Stimulated activated CD8-positive, alpha-beta memory T cell treated with anti-CD3 and anti-CD28 coated beads, Interleukin-4, amount 100 ng/mL, for 4 hours (primary cell): ENCODE measurements around the gene GRIA1.
"Not testable (repeated sequence)": the region's sequence is repeated elsewhere in the genome, so short reads cannot be mapped to it uniquely, and the experiment has no call there.

Experiments
- DNase-seq, 2 donors: peaks; one replicate each; pipeline ENCODE4 v3.0.0-alpha.2; 2020; ENCODE audit warnings: low read depth in 2 of 2, low spot score in 1 of 2

GRIA1 gene

DNA sequence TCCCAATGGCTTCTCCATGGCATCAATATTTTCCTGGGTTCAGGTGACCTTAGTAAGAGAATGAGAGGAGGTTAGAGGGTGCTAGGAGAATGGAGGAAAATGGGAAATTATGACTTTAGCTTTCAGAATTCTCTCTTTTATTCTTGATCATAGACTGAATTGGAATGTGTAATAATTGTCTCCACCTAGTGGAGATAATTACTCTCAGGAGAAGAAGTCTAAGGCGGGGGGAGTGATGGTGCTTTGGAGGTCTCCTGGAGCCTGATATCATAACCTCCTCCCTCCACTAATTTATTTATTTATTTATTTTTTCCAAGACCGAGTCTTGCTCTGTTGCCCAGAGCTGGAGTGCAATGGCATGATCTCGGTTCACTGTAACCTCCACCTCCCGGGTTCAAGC lies 221.3 kb downstream of the GRIA1 start:
- no peak for DNase-seq

DNA sequence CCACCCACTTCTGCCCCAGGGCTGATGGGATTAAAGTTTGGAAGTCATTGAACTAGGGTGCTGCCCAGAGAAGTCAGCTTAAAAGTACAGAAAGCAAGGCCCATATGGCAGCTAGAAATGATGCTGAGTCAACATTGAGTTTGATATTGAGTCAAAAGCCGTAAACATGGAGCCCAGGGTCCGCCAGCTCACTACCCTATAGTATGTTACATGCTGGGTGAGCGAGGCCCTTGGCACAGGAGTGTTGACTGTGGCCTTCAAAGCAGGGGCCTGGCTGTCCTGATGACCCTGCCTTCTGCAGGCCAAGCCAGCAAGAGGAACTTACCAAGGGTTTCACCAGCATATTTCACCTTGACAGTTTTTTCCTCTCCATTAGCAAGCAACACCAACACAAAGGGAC lies 222.5 kb downstream of the GRIA1 start:
- no peak for DNase-seq

DNA sequence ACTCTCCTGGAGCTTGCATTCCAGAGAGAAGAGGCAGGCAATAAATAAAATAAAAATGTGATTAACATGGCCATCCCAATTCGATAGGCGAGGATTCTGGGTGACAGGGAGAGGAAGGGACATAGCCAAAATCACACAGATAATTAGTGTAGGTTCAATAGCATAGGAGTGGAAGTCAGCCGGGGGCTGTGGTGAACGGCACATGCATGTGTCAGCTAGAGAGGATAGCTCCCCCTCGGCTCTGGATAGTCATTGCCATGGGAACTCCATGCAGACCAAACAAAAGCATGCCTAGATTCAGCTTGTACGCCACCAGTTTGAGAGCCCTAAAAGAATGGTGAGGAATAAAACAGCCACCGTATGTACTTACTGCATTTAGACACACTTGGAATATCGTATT lies 223.5 kb downstream of the GRIA1 start:
- DNase-seq = no peak

DNA sequence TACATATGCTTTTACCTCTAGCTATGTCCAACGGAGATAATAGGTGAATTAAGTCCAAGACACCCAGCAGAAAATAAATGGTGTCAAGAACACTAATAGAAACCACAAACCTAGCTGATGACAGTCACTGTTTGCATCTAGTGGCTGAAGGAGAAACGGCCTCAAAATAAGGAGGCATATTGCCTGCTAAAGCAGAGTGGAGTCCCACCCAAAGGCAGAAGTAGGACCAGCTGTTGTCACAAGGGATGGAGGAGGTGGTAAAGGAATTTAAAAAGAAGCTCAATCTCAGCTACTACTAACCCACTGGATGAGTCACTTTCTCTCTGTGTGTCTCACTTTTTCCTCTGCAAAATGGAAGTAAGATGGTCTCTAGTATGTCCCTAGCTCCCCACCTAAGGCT lies 224.3 kb downstream of the GRIA1 start:
- DNase-seq = no peak

DNA sequence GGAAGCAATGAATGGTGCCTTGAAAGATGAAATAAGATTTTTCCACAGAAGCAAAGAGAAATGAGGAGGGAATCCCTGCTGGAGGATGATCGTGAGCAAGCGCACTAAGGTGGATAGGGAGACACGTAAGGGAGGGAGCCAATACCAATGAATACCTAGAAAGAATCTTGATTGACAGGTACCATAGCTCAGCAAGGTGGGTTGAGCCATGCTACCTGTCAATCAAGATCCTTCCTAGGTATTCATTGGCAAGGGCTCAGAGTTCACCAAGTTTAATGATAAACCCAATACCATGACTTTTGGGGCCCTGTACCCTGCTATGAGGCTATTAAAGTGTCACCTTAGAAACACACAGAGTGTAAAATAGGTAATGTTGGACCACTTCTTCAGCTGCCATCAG lies 226.8 kb downstream of the GRIA1 start:
- DNase-seq = no peak

DNA sequence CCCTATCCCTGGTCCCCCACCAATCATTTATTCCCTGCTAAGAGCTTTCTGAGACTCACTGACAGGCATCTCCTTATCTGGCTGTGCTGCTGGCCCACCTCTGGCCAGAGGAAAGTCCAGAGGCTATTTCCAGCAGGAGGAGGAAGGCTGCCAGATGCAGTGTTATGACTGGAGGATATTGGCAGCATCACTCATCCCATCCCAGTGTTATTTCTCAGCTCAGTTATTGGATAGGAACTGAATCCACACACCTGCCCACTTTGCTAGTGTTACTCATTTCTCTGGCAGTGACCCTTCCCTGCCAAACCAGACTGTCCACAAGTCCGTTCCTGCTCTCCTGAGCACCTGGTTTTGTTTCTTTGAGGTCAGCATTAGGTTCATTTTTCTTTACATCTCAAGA lies 228.2 kb downstream of the GRIA1 start:
- no peak for DNase-seq

DNA sequence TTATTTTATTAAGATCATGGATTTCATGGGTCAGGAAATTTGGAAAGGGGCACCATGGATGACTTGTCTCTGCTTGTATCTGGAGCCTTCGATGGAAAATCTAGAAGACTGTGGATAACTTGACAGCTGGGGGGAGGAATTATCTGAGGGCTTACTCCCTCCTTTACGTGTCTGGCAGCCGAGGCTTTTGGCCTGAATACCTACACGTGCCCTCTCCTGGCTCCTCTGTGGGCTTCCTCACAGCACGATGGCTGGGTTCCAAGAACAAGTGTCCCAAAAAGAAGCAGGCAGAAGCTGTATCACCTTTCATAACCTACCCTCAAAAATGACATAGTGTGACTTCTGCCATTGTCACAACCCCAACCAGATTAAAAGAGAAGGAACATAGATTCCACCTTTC lies 228.9 kb downstream of the GRIA1 start:
- no peak for DNase-seq

DNA sequence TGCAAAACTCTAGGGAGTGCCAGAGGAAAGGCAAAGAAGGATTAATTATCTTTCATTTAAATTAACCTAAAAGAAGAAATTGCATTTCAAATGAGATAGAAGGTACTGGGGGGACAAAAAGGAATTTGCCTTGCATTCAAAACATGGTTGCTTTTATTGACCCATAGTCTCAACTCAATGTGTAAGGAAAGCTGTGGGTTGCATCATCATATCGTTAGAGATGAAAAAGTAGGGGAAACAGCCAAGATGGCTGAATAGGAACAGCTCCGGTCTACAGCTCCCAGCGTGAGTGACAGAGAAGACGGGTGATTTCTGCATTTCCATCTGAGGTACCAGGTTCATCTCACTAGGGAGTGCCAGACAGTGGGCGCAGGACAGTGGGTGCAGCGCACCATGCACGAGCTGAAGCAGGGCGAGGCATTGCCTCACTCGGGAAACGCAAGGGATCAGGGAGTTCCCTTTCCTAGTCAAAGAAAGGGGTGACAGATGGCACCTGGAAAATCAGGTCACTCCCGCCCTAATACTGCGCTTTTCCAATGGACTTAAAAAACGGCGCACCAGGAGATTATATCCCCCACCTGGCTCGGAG lies 232.6 kb downstream of the GRIA1 start:
- DNase-seq = not testable (repeated sequence)

DNA sequence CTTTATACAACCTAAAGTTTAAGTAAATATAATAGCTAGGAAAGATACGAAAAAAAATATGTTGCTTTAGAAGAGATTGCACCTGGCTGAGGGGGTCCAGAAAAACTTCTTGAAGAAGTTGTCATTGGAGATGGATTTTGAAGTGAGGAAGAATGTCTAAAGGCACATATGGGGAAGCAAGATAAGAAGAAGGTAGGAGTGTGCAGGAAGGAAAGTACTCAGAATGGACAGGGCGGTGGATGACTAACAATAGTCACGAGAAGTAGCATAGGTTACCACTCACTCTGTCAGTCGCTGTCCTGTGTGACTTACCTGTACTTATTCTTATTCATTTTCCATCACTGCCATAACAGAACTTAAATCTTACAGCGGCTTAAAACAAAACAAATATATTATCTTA lies 251.6 kb downstream of the GRIA1 start:
- no peak for DNase-seq

DNA sequence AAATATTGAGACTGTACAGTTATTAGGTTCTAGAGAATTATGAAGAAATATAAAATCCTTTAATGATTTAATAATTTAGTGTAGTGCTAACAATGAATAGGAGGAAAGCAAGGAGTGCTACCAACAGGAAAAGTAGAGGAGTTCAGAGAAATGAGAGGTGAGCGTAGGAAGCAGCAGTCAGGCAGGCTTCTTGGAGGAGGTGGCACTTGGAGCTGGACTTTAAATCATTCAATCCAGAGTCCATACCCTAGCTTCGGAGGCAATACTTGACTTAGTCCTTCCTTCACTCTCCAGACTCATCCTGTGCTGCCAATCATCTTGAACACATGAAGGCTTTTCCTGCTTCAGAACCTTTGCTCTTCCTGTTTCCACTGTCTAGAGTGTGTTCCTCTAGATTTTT lies 254.3 kb downstream of the GRIA1 start:
- DNase-seq = no peak

DNA sequence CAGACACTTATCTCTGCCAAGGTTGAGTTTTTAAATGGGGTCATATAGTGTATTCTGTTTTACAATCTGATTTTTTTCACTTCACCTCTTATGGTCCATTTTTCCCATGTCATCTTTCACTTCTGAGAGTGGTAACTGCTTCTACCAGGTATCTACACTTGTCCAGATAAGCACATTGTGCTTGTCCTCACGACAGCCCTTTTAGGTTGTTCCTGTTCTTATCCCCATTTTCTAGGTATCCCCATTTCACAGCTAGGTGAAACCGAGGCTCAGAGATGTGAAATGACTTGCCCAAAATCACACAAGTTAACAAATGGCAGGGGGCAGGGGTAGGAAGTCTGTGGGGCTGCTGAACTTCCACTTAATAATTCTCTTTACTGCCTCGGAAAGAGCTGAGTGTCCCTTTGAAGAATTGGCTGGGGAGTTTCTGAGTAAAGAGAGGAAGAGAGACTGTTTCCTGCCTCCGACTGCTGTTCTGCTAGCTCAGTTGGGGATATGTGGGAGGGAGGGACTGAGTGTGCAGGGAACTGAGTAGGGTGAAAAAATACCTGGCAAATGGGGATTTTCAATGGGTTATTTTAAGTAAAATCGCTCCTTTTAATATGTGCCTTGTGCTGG lies 255.4 kb downstream of the GRIA1 start:
- DNase-seq = no peak

DNA sequence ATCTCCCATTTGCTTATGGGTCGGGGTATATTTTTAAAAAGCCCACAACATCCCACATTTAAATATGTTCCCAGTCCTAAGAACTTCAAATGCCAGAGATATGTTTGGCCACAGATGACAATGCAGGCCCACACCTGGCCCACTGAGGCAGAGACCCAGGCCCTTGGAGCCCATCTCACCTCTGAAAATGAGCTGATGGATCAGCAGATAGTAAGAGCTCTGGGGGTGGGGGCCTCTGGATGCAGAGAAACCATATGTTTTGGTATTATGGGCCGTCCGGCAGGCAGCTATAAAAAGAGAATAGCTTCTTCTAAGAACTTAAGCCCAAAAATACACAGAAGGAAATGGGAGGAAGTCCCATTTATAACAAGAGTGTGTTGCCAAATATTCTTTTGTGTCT lies 256.0 kb downstream of the GRIA1 start:
- DNase-seq = no peak

DNA sequence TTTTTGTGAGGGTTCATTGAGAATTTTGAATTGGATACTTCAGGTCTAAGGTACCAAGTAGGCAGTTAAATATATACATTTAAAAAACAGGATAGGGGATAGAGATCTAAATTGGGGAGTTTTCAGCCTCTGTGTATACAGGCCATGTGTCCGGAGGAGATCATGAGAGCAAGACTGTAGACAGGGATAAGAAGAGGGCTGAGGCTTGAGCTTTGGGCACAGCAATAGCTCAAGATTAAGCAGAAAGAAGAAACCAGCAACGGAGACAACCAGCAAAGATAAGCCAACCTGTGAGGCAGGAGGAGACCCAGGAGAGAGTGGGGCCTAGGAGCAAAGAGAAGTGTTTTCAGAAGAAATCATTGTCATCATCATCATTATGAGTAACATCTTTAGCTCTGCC lies 258.4 kb downstream of the GRIA1 start:
- no peak for DNase-seq

DNA sequence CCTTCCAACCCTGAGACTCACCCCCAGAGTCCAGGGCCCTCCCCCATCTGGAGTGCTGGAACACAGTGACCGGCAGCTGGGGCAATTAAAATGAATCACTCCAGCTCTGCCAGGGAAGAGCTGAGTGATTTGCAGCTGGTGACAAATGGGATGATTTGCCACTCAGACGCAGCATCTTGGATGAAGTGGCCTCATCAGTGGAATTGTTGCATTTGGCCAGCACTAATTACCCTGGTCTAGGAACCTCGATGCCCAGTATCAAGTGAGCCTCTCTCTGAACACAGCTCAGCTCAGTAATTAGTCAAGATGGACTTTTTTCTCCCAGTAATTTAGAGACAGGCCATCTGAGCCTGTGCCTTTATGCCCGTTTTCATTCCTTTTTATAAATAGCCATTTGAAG lies 259.5 kb downstream of the GRIA1 start:
- DNase-seq = no peak

DNA sequence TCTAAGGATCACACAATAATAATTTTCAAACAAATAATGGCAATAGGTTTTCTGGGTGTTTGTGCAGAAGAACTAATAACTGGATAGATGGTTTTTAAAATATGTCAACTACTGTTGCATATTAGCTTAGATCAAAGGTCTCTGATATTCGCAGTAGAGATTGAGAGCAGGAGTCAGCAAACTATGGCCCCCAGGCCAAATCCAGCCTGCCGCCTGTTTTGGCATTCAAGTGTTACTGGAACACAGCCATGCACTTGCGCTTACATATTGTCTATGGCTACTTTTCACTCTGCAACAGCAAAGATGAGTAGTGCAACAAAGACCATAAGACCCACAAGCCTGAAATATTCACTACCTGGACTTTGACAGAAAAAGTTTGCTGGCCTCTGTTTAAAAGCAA lies 260.8 kb downstream of the GRIA1 start:
- DNase-seq = no peak

DNA sequence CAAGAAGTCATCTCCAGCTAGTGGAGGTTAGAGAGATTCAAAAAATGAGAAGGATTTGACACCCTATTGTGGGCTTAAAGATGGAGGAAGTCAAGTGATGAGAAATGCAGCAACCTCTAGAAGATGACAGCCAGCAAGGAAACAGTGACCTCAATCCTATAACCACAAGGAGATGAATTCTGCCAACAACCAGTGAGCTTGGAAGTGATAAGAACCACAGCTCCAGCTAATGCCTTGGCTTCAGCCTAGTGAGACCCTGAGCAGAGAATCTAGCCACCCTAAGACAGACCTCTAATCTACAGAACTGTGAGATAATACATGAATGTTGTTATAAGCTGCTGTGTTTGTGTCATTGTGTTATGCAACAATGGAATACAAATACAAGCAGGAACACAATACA lies 262.4 kb downstream of the GRIA1 start:
- no peak for DNase-seq

DNA sequence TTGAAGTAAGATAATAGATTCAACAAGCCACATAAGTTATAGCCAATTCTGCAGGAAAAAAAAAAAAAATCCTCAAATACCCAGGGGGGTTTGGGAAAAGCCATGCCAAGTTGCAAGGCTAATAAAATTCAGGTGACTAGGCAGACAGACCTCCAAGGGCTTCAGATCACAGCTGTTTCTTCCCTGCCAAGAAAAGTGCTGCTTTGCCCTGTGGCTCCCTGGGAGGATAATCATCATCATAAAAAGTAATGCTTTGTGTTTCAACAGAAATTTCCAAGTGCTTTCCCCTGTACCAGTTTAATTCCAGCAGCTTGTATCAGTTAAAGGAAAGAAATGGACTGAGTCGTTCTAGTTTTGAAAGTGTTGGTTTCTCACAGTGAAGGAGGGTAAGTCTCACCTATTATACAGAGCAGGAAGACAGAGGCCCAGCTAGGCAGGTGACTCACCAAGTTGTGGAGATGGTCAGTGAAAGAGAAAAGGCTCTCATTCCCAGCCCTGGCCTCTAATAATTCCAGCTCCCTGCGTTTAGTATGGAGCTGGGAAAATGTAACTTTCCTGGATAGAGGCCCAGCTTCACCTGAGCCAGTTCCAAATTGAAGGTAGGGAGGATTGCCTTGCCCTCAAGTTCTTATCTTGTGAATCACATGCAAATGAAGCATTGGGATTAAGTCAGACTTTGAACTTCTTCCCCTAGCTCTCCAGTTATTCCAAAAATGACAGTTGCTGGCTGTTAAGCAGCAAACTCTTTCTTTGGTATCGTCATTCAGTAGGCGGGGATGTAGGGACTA lies 263.4 kb downstream of the GRIA1 start:
- no peak for DNase-seq

DNA sequence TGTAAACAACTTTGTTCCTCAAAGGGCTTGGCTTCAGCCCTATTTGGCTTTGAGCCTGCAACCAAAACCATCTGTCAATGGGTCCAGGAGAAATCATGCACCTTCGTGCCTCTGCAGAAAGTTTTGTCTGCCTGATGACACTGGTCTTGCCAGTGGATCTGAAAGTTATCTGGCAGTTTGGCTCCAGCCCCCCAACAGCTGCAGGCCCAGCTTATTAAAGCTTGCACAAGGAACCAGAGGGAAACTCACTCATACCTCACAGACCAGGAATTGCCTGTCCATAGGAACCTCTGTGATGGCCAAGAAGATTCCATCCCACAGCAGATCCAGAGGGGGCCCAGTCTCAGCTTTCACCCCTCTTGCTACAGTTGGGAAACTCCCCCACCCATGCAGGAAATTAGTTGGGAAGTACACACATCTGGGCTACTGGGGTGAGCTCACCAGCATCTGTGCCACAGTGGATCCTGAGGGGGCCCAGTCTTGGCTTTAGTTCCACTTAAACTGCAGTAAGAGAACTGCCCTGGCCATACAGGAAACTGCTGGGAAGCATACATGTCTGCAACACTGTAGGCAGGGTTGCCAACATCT lies 265.5 kb downstream of the GRIA1 start:
- DNase-seq = no peak

DNA sequence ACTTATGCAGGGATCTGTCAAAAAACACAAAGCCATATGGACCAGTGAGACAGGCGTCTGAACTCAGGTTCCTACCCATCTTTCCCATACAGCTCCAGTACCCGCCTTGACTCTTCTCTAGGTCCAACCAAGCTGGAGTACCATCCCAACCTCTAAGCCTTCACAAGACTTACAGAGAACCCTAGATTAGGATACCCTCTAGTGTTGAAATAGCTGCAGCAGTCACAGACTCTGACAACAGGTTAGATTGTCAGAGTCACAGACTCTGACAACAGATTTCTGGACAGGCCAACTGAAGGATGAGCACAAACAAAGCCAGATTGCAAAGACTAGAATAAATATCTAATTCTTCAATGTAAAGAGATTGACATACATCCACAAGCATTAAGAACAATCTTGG lies 266.1 kb downstream of the GRIA1 start:
- DNase-seq = no peak

DNA sequence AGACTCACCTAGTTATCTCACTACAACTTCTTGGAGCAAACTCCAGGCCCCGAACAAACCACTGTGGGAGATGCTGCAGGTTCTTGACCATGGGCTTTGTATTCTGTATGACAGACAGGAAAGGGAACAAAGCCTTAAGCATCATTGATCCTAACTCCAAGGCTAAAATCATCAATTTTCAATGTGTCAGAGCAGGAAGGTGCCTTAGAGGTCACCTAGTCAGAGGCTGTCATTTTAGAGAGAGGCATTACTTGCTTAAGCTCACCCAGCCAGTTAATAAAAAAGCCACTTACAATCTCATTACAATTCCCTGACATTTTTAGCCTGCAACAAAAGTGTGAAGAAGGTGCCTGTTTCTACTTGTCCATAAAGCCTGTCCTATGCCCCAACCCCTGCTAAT lies 275.5 kb downstream of the GRIA1 start:
- no peak for DNase-seq

DNA sequence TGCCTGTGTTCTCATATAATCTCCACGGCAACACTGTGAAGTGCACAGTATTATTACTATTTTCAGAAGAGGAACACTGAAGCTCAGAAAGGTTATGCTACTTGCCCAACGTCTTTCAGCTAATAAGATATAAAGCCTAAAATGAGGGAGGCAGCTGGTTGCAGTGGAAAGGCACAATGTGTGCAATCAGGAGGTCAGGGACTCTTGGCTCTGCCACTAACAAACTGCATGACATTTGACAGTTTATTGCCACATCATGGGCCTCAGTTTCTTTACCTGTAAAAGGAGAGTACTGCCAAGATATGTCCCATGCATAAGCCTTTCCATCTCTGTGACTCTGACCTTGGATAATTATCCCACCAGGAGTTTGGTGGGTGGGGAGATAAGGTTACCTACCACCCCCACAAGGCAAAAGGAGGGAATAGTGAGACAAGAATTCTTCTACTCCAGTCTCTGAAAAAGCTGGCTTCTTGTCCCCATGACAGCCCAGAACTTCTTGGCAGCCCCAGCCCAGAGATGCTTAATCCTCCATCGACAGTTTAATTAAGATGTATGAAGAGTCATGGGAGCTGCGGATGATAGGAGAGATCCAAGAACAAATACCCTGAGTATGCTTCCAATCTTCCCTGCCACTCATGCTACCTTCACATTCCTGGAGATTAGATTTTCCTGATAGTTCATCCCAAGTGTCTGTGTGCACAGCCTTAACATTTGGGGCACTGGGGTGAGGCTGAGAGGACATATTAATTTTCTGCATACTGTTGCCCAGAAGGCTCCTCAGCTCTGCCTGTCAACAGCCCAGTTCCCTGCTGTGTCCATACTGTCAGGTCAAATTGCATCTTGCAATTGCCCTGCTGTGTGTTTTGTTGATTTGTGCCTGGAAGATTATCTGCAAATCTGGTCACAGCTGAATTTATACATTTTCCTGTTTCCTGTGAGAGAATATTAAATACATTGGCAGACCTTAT lies 277.0 kb downstream of the GRIA1 start:
- no peak for DNase-seq
